Mammary epithelial cell (primary cell): ENCODE results near the gene CCDC148.

ENCODE experiments used
- CTCF ChIP-seq, 2 donors: IDR thresholded peaks in 1 of 2; conservative IDR thresholded peaks in 1 of 2; 2 replicates each; pipeline ENCODE4 v1.5.1; 2011 to 2012; ENCODE audit warnings: inconsistent platforms in 2 of 2, low read length in 2 of 2, mild to moderate bottlenecking in 2 of 2, control low read depth in 1 of 2, low read depth in 1 of 2; ENCODE audit not compliant: insufficient read depth in 1 of 2; ENCODE audit errors: extremely low read depth in 1 of 2
- EZH2 ChIP-seq: IDR thresholded peaks from 2 replicates; pipeline ENCODE4 v1.6.1; 2012; ENCODE audit warnings: low read length, inconsistent platforms, borderline replicate concordance

GRCh38 chr2:158325782-158326340 lies 130.7 kb downstream of the CCDC148 start:
- no peak for TF ChIP-seq CTCF (conservative IDR thresholded peaks at IDR 0.05 in 1 of 2, IDR thresholded peaks at IDR 0.05 in 1 of 2; ENCODE audit: extremely low read depth in 1 of 2, insufficient read depth in 1 of 2, low read depth in 1 of 2, low read length in 2 of 2)
- TF ChIP-seq EZH2: no peak
